IMR-90 (cell line): ENCODE results near the gene PPP1R37. TPM values are rescaled to one million over a fixed set of nuclear protein-coding genes. Genes with fewer than 3 reads are reported as not detected.

Experiments
- ATAC-seq: fragments of 200-7000 bp; cut with Tn5 transposase; 2 replicates; pipeline ENCODE4 v1.9.1; 2020; ENCODE audit warnings: low read depth, mild to moderate bottlenecking, moderate library complexity
- BruUV-seq: library from RNA; stranded (reverse); fragments of 400-500 nt; replicated peaks from 2 replicates; lab custom pipeline; 2021; lab: Mats Ljungman, UMichigan
- CTCF ChIA-PET: fragments of 300-600 bp; formaldehyde crosslinking; extraction: SDS; loops from one replicate; lab custom pipeline; 2021; ENCODE audit warnings: antibody characterized with exemption; lab: Yijun Ruan, JAX
- POLR2A ChIA-PET: fragments of 300-600 bp; sonication (Branson Sonifier 250); formaldehyde crosslinking; loops from one replicate; lab custom pipeline; 2022; ENCODE audit warnings: antibody characterized with exemption; ENCODE audit not compliant: unreplicated experiment; lab: Charles Lee
- DNase-seq: peaks from one replicate; pipeline ENCODE4 v3.0.0; 2013
- H2AFZ ChIP-seq: replicated peaks from 2 replicates; pipeline ENCODE3; 2013; ENCODE audit warnings: low read length, mild to moderate bottlenecking; ENCODE audit not compliant: poor library complexity
- H2AK5ac ChIP-seq: 2 replicates; pipeline ENCODE4 v1.6.1; 2013; ENCODE audit warnings: low read depth, low read length, inconsistent platforms
- H2AK9ac ChIP-seq: replicated peaks from 2 replicates; pipeline ENCODE3; 2013; ENCODE audit warnings: mild to moderate bottlenecking, low read depth, low read length, moderate library complexity; ENCODE audit not compliant: poor library complexity
- H2BK120ac ChIP-seq: 2 replicates; pipeline ENCODE4 v1.6.1; 2013; ENCODE audit warnings: low read depth, low read length, inconsistent platforms
- H2BK15ac ChIP-seq: 3 replicates; pipeline ENCODE4 v1.6.1; 2013; ENCODE audit warnings: low read depth, low read length, inconsistent platforms
- H2BK20ac ChIP-seq: 2 replicates; pipeline ENCODE4 v1.6.1; 2013; ENCODE audit warnings: low read depth, mild to moderate bottlenecking, inconsistent platforms, low read length, moderate library complexity
- H2BK5ac ChIP-seq: 2 replicates; pipeline ENCODE4 v1.6.1; 2013; ENCODE audit warnings: mild to moderate bottlenecking, low read depth, low read length, inconsistent platforms; ENCODE audit not compliant: poor library complexity, severe bottlenecking
- H3K14ac ChIP-seq: replicated peaks from 2 replicates; pipeline ENCODE4 v1.6.1; 2013; ENCODE audit warnings: low read depth, low read length, inconsistent platforms
- H3K18ac ChIP-seq: 2 replicates; pipeline ENCODE4 v1.6.1; 2013; ENCODE audit warnings: low read depth, low read length, control low read depth
- H3K23ac ChIP-seq: 2 replicates; pipeline ENCODE4 v1.6.1; 2013; ENCODE audit warnings: low read depth, low read length, inconsistent platforms
- H3K27ac ChIP-seq: 2 replicates; pipeline ENCODE4 v1.5.1; 2013; ENCODE audit warnings: mild to moderate bottlenecking, control low read depth, low read length; ENCODE audit not compliant: insufficient read depth
- H3K27me3 ChIP-seq: 2 replicates; pipeline ENCODE4 v1.6.1; 2013; ENCODE audit warnings: low read length; ENCODE audit not compliant: control insufficient read depth, insufficient read depth
- H3K36me3 ChIP-seq: 2 replicates; pipeline ENCODE4 v1.6.1; 2013; ENCODE audit warnings: low read length, mixed read lengths; ENCODE audit not compliant: control insufficient read depth, insufficient read depth
- H3K4ac ChIP-seq: 2 replicates; pipeline ENCODE4 v1.6.1; 2013; ENCODE audit warnings: low read depth, low read length, inconsistent platforms
- H3K4me1 ChIP-seq: 2 replicates; pipeline ENCODE4 v1.6.1; 2013; ENCODE audit warnings: low read length, mixed read lengths; ENCODE audit not compliant: control insufficient read depth, insufficient read depth
- H3K4me2 ChIP-seq: 2 replicates; pipeline ENCODE4 v1.6.1; 2013; ENCODE audit warnings: low read depth, mild to moderate bottlenecking, control low read depth, low read length, moderate library complexity
- H3K4me3 ChIP-seq: 2 replicates; pipeline ENCODE4 v1.5.1; 2013; ENCODE audit warnings: low read depth, mild to moderate bottlenecking, control low read depth, low read length, moderate library complexity; ENCODE audit not compliant: insufficient read depth
- H3K56ac ChIP-seq: 2 replicates; pipeline ENCODE4 v1.6.1; 2013; ENCODE audit warnings: low read length, inconsistent platforms; ENCODE audit not compliant: insufficient read depth; ENCODE audit errors: extremely low read depth
- H3K79me1 ChIP-seq, 2 experiments: 2 replicates each; pipeline ENCODE4 v1.6.1; 2013; ENCODE audit warnings: low read length in 2 of 2, inconsistent platforms in 1 of 2, low read depth in 1 of 2
- H3K9ac ChIP-seq: 2 replicates; pipeline ENCODE4 v1.6.1; 2013; ENCODE audit warnings: low read depth, low read length, control low read depth
- H3K9me1 ChIP-seq: 2 replicates; pipeline ENCODE4 v1.6.1; 2013; ENCODE audit warnings: low read length, inconsistent platforms; ENCODE audit not compliant: insufficient read depth
- H3K9me3 ChIP-seq: 2 replicates; pipeline ENCODE4 v1.6.1; 2013; ENCODE audit warnings: low read length; ENCODE audit not compliant: control insufficient read depth, insufficient read depth
- H4K20me1 ChIP-seq: 2 replicates; pipeline ENCODE4 v1.6.1; 2013; ENCODE audit warnings: low read length, inconsistent platforms; ENCODE audit not compliant: insufficient read depth
- H4K5ac ChIP-seq: 2 replicates; pipeline ENCODE4 v1.6.1; 2013; ENCODE audit warnings: mild to moderate bottlenecking, low read depth, low read length, control low read depth
- H4K8ac ChIP-seq, 2 experiments: 2 replicates each; pipeline ENCODE4 v1.6.1; 2013; ENCODE audit warnings: low read depth in 2 of 2, low read length in 2 of 2, control low read depth in 1 of 2, inconsistent platforms in 1 of 2
- H4K91ac ChIP-seq: 2 replicates; pipeline ENCODE4 v1.6.1; 2013; ENCODE audit warnings: low read depth, low read length, inconsistent platforms; ENCODE audit not compliant: insufficient read depth
- BHLHE40 ChIP-seq: fragments of 150-350 bp; IDR thresholded peaks from 2 replicates; pipeline ENCODE4 v1.6.1; 2016; ENCODE audit warnings: mild to moderate bottlenecking, low read depth, low read length
- CHD1 ChIP-seq: IDR thresholded peaks from 2 replicates; pipeline ENCODE4 v1.6.1; 2012; ENCODE audit warnings: low read depth, low read length, improper control_type of control experiment
- MXI1 ChIP-seq: IDR thresholded peaks from 2 replicates; pipeline ENCODE4 v1.6.1; 2012; ENCODE audit warnings: low read depth, mild to moderate bottlenecking, low read length, moderate library complexity, borderline replicate concordance
- WGBS, 2 experiments: methylation state at CpG; one replicate each; pipeline versions ENCODE4 v1.1.5 to v1.1.7; 2013; ENCODE audit warnings: missing lambda C conversion rate in 2 of 2; ENCODE audit not compliant: insufficient read length in 1 of 2; ENCODE audit errors: extremely low coverage in 2 of 2; 5-methylcytosine and 5-hydroxymethylcytosine counted together
- dilution Hi-C: fragments of 300-500 bp; cut with HindIII; formaldehyde crosslinking; loops from one replicate; pipeline ENCODE4 v1.14.3; 2018; ENCODE audit warnings: low sequenced_read_pairs; ENCODE audit not compliant: unreplicated experiment
- in situ Hi-C: fragments of 300-500 bp; cut with MboI; formaldehyde crosslinking; loops from 3 replicates; pipeline ENCODE4 v1.14.3; 2019; ENCODE audit warnings: low sequenced_read_pairs, inconsistent platforms, mixed read lengths
- intact Hi-C: fragments of 100-400 bp; cut with micrococcal nuclease; formaldehyde crosslinking; loops from 2 replicates; pipeline ENCODE4 v1.10.0; 2022
- polyA plus RNA-seq, 3 experiments: library from polyadenylated mRNA; depleted of rRNA; stranded (reverse); fragments of >200 nt; gene quantifications; 2 replicates each; pipeline ENCODE4 v1.2.3, GENCODE V29; 2012; ENCODE audit warnings: low replicate concordance in 1 of 3
- total RNA-seq: library from RNA; depleted of rRNA; stranded (reverse); fragments of >200 nt; gene quantifications from 2 replicates; pipeline ENCODE4 v1.2.3, GENCODE V29; 2012

The PPP1R37 gene
- total and polyA plus RNA-seq, 2 of the 4 experiments (the other 2 are of a cell fraction) = 13.1 to 18.5 TPM

GRCh38 chr19:45061965-45062364 is 31.0 kb upstream of the PPP1R37 start:
- Histone ChIP-seq H4K8ac (no peak overlapping the region), H3K9me1 (no peaks in the 10 kb centered on the region), H3K27me3 (no peaks in the 10 kb centered on the region), H4K5ac (no peak overlapping the region), H3K9ac (no peak overlapping the region), H3K18ac (no peak overlapping the region), H3K14ac (no peak overlapping the region), H3K4me2 (no peak overlapping the region), H2BK5ac (no peak overlapping the region), H3K9me3 (no peaks in the 10 kb centered on the region), H4K91ac (no peak overlapping the region), H3K4me1 (no peaks in the 10 kb centered on the region), H2BK20ac (no peak overlapping the region), H2AK5ac (no peak overlapping the region), H3K79me1 (peaks cover 16 to 38% of the 10 kb centered on the region in 2 experiments), H3K4ac (no peak overlapping the region), H2AK9ac (no peak overlapping the region), H3K4me3 (no peak overlapping the region), H2BK15ac (no peak overlapping the region), H3K56ac (no peak overlapping the region), H4K20me1 (peaks cover 22% of the 10 kb centered on the region), H3K27ac (no peak overlapping the region), H2BK120ac (no peak overlapping the region), H3K23ac (no peak overlapping the region), H2AFZ (no peak overlapping the region), H3K36me3 (peaks cover 74% of the 10 kb centered on the region)
- in situ Hi-C loops = no loop called here
- no peak for ATAC-seq
- dilution Hi-C loops = no loop called here
- POLR2A ChIA-PET = no interaction called here
- TF ChIP-seq BHLHE40 (no peak), CHD1 (no peak), MXI1 (no peak)
- CTCF ChIA-PET = no interaction called here
- 100% methylated on average over 1 of the region's 4 CpGs; no CpG with 5 or more reads in 1 of the 2 experiments for WGBS, 2 experiments
- no peak for DNase-seq
- intact Hi-C loops = no loop called here
- BruUV-seq = no TSS peak
